Measurements from ENCODE around the gene MMP7. TPM values are rescaled to one million over a fixed set of nuclear protein-coding genes. Genes with fewer than 3 reads are reported as not detected.
"Not testable (repeated sequence)": the region's sequence is repeated elsewhere in the genome, so short reads cannot be mapped to it uniquely, and the experiment has no call there.

The MMP7 gene
- total RNA-seq, 1 donor from 2014 or later: not detected

- no peaks in the 10 kb centered on the region for H3K27me3 ChIP-seq
- Mint-ChIP-seq H3K27me3 (ENCODE audit: insufficient read depth, low read depth) (peaks cover 2% of the 10 kb centered on the region), H3K27ac (no peak overlapping the region), H3K4me1 (no peaks in the 10 kb centered on the region), H3K36me3 (no peaks in the 10 kb centered on the region), H3K9me3 (no peaks in the 10 kb centered on the region), H3K4me3 (no peak overlapping the region)
- DNase-seq (ENCODE audit: low spot score): no peak
- no peak overlapping the region for H3K9ac ChIP-seq
- no peaks in the 10 kb centered on the region for H3F3A ChIP-seq (ENCODE audit: low read depth)
- no peaks in the 10 kb centered on the region for H3K4me1 ChIP-seq
- no peaks in the 10 kb centered on the region for H3K36me3 ChIP-seq
- H2AFZ ChIP-seq (replicated peaks): no peak overlapping the region
- no peak overlapping the region for H3K27ac ChIP-seq
- TF ChIP-seq EZH2phosphoT487 (IDR thresholded peaks at IDR 0.05) (no peak), EZH2 (IDR thresholded peaks at IDR 0.05) (no peak), CTCF (IDR thresholded peaks at IDR 0.05) (no peak)
- H3K79me2 ChIP-seq (ENCODE audit: low read depth): no peaks in the 10 kb centered on the region
- H4K20me1 ChIP-seq (ENCODE audit: low read depth): no peaks in the 10 kb centered on the region
- H3K4me2 ChIP-seq: no peak overlapping the region
- H3K4me3 ChIP-seq: no peak overlapping the region
- no peaks in the 10 kb centered on the region for H3K9me3 ChIP-seq (ENCODE audit: low read depth)
Observed at GRCh38 chr11:102516179-102516578, 14.4 kb downstream of the MMP7 start.

DNA sequence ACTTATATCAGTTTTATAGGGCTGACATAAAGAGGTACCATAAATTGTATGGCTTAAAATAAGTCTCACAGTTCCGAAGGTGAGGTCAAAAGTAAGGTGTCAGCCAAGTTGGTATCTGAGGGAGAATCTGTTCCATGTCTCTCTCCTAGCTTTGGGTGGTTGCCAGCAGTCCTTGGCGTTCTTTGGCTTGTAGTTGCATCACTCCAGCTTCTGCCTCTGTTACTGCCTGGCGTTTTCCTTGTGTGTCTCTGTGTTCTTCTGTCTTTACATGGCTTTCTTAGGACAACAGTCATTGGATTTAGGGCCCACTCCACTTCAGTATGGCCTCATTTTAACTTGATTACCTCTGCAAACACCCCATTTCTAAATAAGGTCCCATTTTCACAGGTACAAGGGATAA, 16.7 kb downstream of the MMP7 start:
- no peak overlapping the region for H3K4me3 Mint-ChIP-seq
- H2AFZ ChIP-seq (replicated peaks): no peak overlapping the region

GRCh38 chr11:102510439-102511135, 20.0 kb downstream of the MMP7 start:
- no peaks in the 10 kb centered on the region for H3K4me1 Mint-ChIP-seq
- no peak for TF ChIP-seq EZH2phosphoT487 (IDR thresholded peaks at IDR 0.05)
- TF ChIP-seq EZH2 (IDR thresholded peaks at IDR 0.05): no peak
- H3K9me3 ChIP-seq (ENCODE audit: low read depth): no peaks in the 10 kb centered on the region
- H3K79me2 ChIP-seq (ENCODE audit: low read depth): no peaks in the 10 kb centered on the region
- no peaks in the 10 kb centered on the region for H3K36me3 ChIP-seq
- H3K9ac ChIP-seq: no peak overlapping the region
- no peaks in the 10 kb centered on the region for H3K9me3 Mint-ChIP-seq
- H3K4me3 ChIP-seq: no peak overlapping the region
- no peaks in the 10 kb centered on the region for H3F3A ChIP-seq (ENCODE audit: low read depth)
- peaks cover 6% of the 10 kb centered on the region for H3K27me3 Mint-ChIP-seq (ENCODE audit: insufficient read depth, low read depth)
- no peaks in the 10 kb centered on the region for H4K20me1 ChIP-seq (ENCODE audit: low read depth)
- H3K36me3 Mint-ChIP-seq: no peaks in the 10 kb centered on the region
- H3K4me1 ChIP-seq: no peaks in the 10 kb centered on the region
- no peak overlapping the region for H3K27ac ChIP-seq
- H3K4me3 Mint-ChIP-seq: no peak overlapping the region
- H2AFZ ChIP-seq (replicated peaks): no peak overlapping the region
- no peak for DNase-seq (ENCODE audit: low spot score)
- H3K27ac Mint-ChIP-seq: no peak overlapping the region
- H3K4me2 ChIP-seq: no peak overlapping the region
- H3K27me3 ChIP-seq: no peaks in the 10 kb centered on the region

More for the DNA sequence above, 16.7 kb downstream of the MMP7 start:
- no peaks in the 10 kb centered on the region for H3K79me2 ChIP-seq (ENCODE audit: low read depth)
- no peak overlapping the region for H3K9ac ChIP-seq
- TF ChIP-seq EZH2phosphoT487 (IDR thresholded peaks at IDR 0.05): no peak
- TF ChIP-seq CTCF (IDR thresholded peaks at IDR 0.05): no peak
- H4K20me1 ChIP-seq (ENCODE audit: low read depth): no peaks in the 10 kb centered on the region
- no peaks in the 10 kb centered on the region for H3K4me1 Mint-ChIP-seq
- no peaks in the 10 kb centered on the region for H3K9me3 ChIP-seq (ENCODE audit: low read depth)
- H3K4me3 ChIP-seq: no peak overlapping the region
- H3K27ac ChIP-seq: no peak overlapping the region
- H3K36me3 ChIP-seq: no peaks in the 10 kb centered on the region
- no peaks in the 10 kb centered on the region for H3K9me3 Mint-ChIP-seq
- peaks cover 2% of the 10 kb centered on the region for H3K27me3 Mint-ChIP-seq (ENCODE audit: insufficient read depth, low read depth)
- no peaks in the 10 kb centered on the region for H3F3A ChIP-seq (ENCODE audit: low read depth)
- H3K36me3 Mint-ChIP-seq: no peaks in the 10 kb centered on the region
- H3K4me2 ChIP-seq: no peak overlapping the region
- H3K27ac Mint-ChIP-seq: no peak overlapping the region
- no peaks in the 10 kb centered on the region for H3K4me1 ChIP-seq
- H3K27me3 ChIP-seq: no peaks in the 10 kb centered on the region
- no peak for DNase-seq (ENCODE audit: low spot score)

DNA sequence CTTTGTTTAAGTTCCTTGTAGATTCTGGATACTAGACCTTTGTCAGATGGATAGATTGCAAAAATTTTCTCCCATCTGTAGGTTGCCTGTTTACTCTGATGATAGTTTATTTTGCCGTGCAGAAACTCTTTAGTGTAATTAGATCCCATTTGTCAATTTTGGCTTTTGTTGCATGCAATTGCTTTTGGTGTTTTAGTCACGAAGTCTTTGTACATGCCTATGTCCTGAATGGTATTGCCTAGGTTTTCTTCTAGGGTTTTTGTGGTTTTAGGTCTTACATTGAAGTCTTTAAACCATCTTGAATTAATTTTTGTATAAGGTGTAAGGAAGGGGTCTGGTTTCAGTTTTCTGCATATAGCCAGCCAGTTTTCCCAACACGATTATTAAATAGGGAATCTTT, 27.7 kb downstream of the MMP7 start:
- not testable (repeated sequence) for H3K4me3 Mint-ChIP-seq; H3K4me3 ChIP-seq; H3K9ac ChIP-seq; H3K9me3 ChIP-seq (ENCODE audit: low read depth); H3K27me3 Mint-ChIP-seq (ENCODE audit: insufficient read depth, low read depth); H3K9me3 Mint-ChIP-seq; H4K20me1 ChIP-seq (ENCODE audit: low read depth); H3K27ac ChIP-seq; H2AFZ ChIP-seq (replicated peaks); H3K4me1 Mint-ChIP-seq; H3K4me2 ChIP-seq; H3K79me2 ChIP-seq (ENCODE audit: low read depth); H3K36me3 ChIP-seq; H3K27me3 ChIP-seq; H3K27ac Mint-ChIP-seq; H3K4me1 ChIP-seq; H3F3A ChIP-seq (ENCODE audit: low read depth); DNase-seq (ENCODE audit: low spot score); H3K36me3 Mint-ChIP-seq

Data from neural progenitor cell (in vitro differentiated cells).